ENCODE results near the gene RTN4R.

RTN4R gene

DNA sequence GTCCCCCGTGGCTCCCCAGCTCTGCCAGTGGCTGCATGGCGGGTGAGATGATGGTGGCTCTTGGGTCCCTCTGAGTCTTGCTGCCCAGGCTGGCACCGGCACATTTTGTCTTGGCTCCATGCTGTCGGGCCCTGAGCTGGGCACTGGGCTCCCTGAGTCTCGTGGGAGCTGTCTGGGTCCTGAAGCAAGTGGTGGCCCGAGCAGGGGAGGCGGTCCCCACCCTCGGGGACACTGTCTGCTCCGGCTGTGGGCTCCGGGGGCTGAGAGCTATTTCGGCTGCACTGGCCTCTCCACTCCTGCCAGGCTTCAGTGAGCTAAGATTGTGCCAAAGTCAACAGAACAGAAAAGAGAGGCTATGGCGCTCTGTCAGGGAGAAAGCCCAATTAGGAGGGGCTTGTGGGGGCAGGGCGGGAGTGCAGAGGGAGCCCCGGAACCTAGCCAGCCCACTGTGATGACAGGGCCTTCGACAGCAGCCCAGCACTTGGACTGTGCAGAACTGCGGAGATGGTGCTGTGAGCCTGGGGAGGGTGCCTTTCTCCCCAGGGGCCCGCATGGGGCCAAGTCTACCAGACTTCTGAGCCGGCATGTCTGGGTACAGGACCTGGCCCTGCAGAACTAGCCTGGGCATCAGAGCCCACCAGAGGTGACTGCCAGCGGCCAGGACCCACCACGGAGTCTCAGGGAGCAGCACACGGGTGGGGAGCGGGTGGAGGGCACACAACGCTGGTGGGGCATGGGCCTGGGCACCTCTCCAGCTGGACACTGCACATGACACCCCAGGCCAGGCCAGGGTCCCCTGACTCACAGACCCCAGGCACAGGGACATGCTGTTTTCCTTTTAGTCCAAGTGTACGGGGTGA is 38.0 kb downstream of the RTN4R start:
- Histone ChIP-seq H3K79me2 (ENCODE audit: control insufficient read depth, insufficient read depth, low read length, unreplicated experiment) (no peaks in the 10 kb centered on the region), H3K27ac (ENCODE audit: low read depth, low read length) (no peak overlapping the region), H3K4me3 (ENCODE audit: low read depth, low read length) (no peak overlapping the region), H2AFZ (ENCODE audit: low read length, unreplicated experiment) (no peak overlapping the region), H3K36me3 (ENCODE audit: insufficient read depth, low read length) (no peaks in the 10 kb centered on the region), H3K27me3 (ENCODE audit: insufficient read depth, low read length) (no peaks in the 10 kb centered on the region), H3K4me1 (ENCODE audit: control insufficient read depth, insufficient read depth, low read length, unreplicated experiment) (no peaks in the 10 kb centered on the region)

DNA sequence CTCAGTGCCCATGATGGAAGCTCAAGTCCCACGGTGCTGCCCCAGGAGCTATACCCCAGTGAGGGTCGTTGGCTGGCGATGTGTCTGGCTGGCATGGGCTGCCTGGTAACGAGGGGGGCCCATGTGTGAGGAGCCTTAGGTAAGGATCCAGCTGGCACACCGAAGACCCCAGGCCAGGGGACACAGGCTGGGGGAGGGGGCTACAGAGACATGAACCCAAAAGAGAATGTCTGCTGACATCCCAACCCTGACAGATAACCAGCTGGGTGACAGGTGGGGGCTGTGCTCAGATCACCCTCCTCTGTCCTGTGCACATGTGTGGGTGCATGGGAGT is 39.2 kb downstream of the RTN4R start:
- Histone ChIP-seq H3K4me1 (ENCODE audit: control insufficient read depth, insufficient read depth, low read length, unreplicated experiment) (no peaks in the 10 kb centered on the region), H3K36me3 (ENCODE audit: insufficient read depth, low read length) (no peaks in the 10 kb centered on the region), H3K4me3 (ENCODE audit: low read depth, low read length) (no peak overlapping the region), H3K27ac (ENCODE audit: low read depth, low read length) (no peak overlapping the region), H3K27me3 (ENCODE audit: insufficient read depth, low read length) (no peaks in the 10 kb centered on the region), H2AFZ (ENCODE audit: low read length, unreplicated experiment) (no peak overlapping the region), H3K79me2 (ENCODE audit: control insufficient read depth, insufficient read depth, low read length, unreplicated experiment) (no peaks in the 10 kb centered on the region)

DNA sequence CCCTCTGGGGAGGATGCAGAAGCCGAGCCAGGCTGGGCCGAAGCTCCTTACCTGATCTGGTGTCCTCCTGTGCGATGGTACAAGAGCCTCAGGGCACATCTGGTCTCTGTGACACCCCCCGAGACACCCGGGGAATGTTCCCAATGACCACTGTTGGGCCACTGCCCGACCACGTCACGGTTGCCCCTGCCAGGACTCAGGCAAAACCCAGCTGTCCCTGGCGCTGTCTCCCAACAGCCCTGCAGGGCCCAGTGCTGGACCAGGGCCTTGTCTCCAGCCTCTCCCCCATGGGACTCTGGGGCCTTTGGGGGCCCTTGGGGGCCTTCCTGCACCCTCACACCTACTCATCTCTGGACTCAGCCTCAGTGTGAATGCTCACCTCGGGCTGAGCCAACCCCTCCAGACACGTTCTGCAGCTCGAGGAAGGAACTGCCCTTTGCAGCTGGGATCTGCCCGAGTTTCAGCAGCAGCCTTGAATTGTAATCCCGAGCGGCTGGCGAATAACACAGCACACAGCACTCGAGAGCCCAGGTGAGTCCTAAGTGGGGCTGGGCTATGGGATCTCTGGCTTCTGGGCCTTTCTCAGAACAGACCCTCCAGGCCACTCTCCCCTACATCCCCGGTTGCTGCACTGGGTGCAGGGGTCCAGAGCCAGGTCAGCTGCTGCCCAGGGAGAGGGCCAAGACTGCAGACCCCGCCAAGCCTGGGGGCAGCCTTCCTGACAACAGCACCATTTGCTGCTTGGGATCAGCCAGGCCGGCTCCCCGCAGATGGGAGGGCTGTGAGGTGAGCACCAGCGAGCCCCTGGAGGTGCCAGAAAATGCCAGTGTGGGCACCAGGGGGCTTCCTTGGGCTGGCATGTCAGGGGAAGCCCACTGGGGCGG is 39.8 kb downstream of the RTN4R start:
- Histone ChIP-seq H2AFZ (ENCODE audit: low read length, unreplicated experiment) (no peak overlapping the region), H3K4me1 (ENCODE audit: control insufficient read depth, insufficient read depth, low read length, unreplicated experiment) (no peaks in the 10 kb centered on the region), H3K4me3 (ENCODE audit: low read depth, low read length) (no peak overlapping the region), H3K36me3 (ENCODE audit: insufficient read depth, low read length) (no peaks in the 10 kb centered on the region), H3K27ac (ENCODE audit: low read depth, low read length) (no peak overlapping the region), H3K79me2 (ENCODE audit: control insufficient read depth, insufficient read depth, low read length, unreplicated experiment) (no peaks in the 10 kb centered on the region), H3K27me3 (ENCODE audit: insufficient read depth, low read length) (no peaks in the 10 kb centered on the region)

GRCh38 chr22:20227363-20227762 is 40.8 kb downstream of the RTN4R start:
- Histone ChIP-seq H3K27me3 (ENCODE audit: insufficient read depth, low read length) (no peaks in the 10 kb centered on the region), H3K79me2 (ENCODE audit: control insufficient read depth, insufficient read depth, low read length, unreplicated experiment) (no peaks in the 10 kb centered on the region), H3K4me3 (ENCODE audit: low read depth, low read length) (no peak overlapping the region), H3K36me3 (ENCODE audit: insufficient read depth, low read length) (no peaks in the 10 kb centered on the region), H3K4me1 (ENCODE audit: control insufficient read depth, insufficient read depth, low read length, unreplicated experiment) (no peaks in the 10 kb centered on the region), H2AFZ (ENCODE audit: low read length, unreplicated experiment) (no peak overlapping the region), H3K27ac (ENCODE audit: low read depth, low read length) (no peak overlapping the region)

- no peaks in the 10 kb centered on the region for H3K4me1 ChIP-seq (ENCODE audit: control insufficient read depth, insufficient read depth, low read length, unreplicated experiment)
- no peak overlapping the region for H3K27ac ChIP-seq (ENCODE audit: low read depth, low read length)
- no peaks in the 10 kb centered on the region for H3K79me2 ChIP-seq (ENCODE audit: control insufficient read depth, insufficient read depth, low read length, unreplicated experiment)
- H3K27me3 ChIP-seq (ENCODE audit: insufficient read depth, low read length), result no peaks in the 10 kb centered on the region
- no peaks in the 10 kb centered on the region for H3K36me3 ChIP-seq (ENCODE audit: insufficient read depth, low read length)
- no peak overlapping the region for H3K4me3 ChIP-seq (ENCODE audit: low read depth, low read length)
- no peak overlapping the region for H2AFZ ChIP-seq (ENCODE audit: low read length, unreplicated experiment)
These were observed 41.3 kb downstream of the RTN4R start for GRCh38 chr22:20226760-20227350.

GRCh38 chr22:20226077-20226716 is 41.9 kb downstream of the RTN4R start:
- Histone ChIP-seq H3K27me3 (ENCODE audit: insufficient read depth, low read length) (no peaks in the 10 kb centered on the region), H3K36me3 (ENCODE audit: insufficient read depth, low read length) (no peaks in the 10 kb centered on the region), H3K27ac (ENCODE audit: low read depth, low read length) (no peak overlapping the region), H2AFZ (ENCODE audit: low read length, unreplicated experiment) (no peak overlapping the region), H3K4me1 (ENCODE audit: control insufficient read depth, insufficient read depth, low read length, unreplicated experiment) (no peaks in the 10 kb centered on the region), H3K4me3 (ENCODE audit: low read depth, low read length) (no peak overlapping the region), H3K79me2 (ENCODE audit: control insufficient read depth, insufficient read depth, low read length, unreplicated experiment) (no peaks in the 10 kb centered on the region)

DNA sequence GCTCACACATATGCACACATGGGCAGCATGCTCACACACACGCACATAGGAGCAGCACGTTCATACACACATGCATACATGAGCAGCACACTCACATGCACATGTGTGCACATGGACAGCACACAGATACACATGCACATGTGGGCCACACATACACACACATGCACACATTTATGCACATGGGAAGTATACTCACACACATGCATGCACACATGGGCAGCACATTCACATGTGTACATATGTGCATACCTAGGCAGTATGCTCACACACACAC is 42.5 kb downstream of the RTN4R start:
- H3K36me3 ChIP-seq (ENCODE audit: insufficient read depth, low read length), result no peaks in the 10 kb centered on the region
- H3K4me3 ChIP-seq (ENCODE audit: low read depth, low read length), result no peak overlapping the region
- H3K27me3 ChIP-seq (ENCODE audit: insufficient read depth, low read length), result no peaks in the 10 kb centered on the region
- no peaks in the 10 kb centered on the region for H3K4me1 ChIP-seq (ENCODE audit: control insufficient read depth, insufficient read depth, low read length, unreplicated experiment)
- no peaks in the 10 kb centered on the region for H3K79me2 ChIP-seq (ENCODE audit: control insufficient read depth, insufficient read depth, low read length, unreplicated experiment)
- no peak overlapping the region for H2AFZ ChIP-seq (ENCODE audit: low read length, unreplicated experiment)
- H3K27ac ChIP-seq (ENCODE audit: low read depth, low read length), result no peak overlapping the region

DNA sequence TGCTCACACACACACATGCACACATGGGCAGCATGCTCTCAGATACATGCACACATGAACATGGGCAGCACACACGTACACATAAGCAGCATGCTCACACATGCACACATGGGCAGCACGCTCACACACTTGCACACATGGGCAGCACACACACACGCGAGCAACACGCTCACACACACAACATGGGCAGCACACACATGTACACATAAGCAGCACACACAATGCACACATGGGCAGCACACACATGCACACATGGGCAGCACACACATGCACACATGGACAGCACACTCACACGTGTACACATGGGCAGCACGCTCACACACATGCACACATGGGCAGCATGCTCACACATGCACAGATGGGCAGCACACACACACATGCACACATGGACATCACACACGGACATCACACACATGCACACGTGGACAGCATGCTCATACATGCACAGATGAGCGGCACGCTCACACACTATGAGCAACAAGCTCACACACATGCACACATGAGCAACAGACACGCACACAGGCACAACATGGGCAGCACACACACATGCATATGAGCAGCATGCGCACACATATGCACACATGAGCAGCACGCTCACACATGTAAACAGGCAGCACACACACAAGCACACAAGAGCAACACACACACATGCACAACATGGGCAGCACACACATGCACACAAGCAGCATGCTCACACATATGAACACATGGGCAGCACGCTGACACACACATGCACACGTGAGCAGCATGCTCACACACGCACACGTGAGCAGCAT is 43.0 kb downstream of the RTN4R start:
- Histone ChIP-seq H3K27ac (ENCODE audit: low read depth, low read length) (no peak overlapping the region), H3K36me3 (ENCODE audit: insufficient read depth, low read length) (no peaks in the 10 kb centered on the region), H3K4me1 (ENCODE audit: control insufficient read depth, insufficient read depth, low read length, unreplicated experiment) (no peaks in the 10 kb centered on the region), H3K27me3 (ENCODE audit: insufficient read depth, low read length) (no peaks in the 10 kb centered on the region), H3K79me2 (ENCODE audit: control insufficient read depth, insufficient read depth, low read length, unreplicated experiment) (no peaks in the 10 kb centered on the region), H2AFZ (ENCODE audit: low read length, unreplicated experiment) (no peak overlapping the region), H3K4me3 (ENCODE audit: low read depth, low read length) (no peak overlapping the region)

- H3K4me1 ChIP-seq (ENCODE audit: control insufficient read depth, insufficient read depth, low read length, unreplicated experiment), result no peaks in the 10 kb centered on the region
- H3K27me3 ChIP-seq (ENCODE audit: insufficient read depth, low read length), result no peaks in the 10 kb centered on the region
- no peak overlapping the region for H3K27ac ChIP-seq (ENCODE audit: low read depth, low read length)
These were observed 43.9 kb downstream of the RTN4R start for GRCh38 chr22:20224256-20224626.

More at GRCh38 chr22:20224256-20224626, 43.9 kb downstream of the RTN4R start:
- Histone ChIP-seq H3K4me3 (ENCODE audit: low read depth, low read length) (no peak overlapping the region), H2AFZ (ENCODE audit: low read length, unreplicated experiment) (no peak overlapping the region), H3K36me3 (ENCODE audit: insufficient read depth, low read length) (no peaks in the 10 kb centered on the region), H3K79me2 (ENCODE audit: control insufficient read depth, insufficient read depth, low read length, unreplicated experiment) (no peaks in the 10 kb centered on the region)
